ENCODE measurements around the gene DDX28. TPM values are rescaled to one million over a fixed set of nuclear protein-coding genes. Genes with fewer than 3 reads are reported as not detected.

DDX28 gene
- total and polyA plus RNA-seq, 10 of the 15 experiments (the other 5 are each of a cell fraction or from before 2014, with no cell fraction given), result 3.6 to 40.4 (median 20.0) TPM

DNA sequence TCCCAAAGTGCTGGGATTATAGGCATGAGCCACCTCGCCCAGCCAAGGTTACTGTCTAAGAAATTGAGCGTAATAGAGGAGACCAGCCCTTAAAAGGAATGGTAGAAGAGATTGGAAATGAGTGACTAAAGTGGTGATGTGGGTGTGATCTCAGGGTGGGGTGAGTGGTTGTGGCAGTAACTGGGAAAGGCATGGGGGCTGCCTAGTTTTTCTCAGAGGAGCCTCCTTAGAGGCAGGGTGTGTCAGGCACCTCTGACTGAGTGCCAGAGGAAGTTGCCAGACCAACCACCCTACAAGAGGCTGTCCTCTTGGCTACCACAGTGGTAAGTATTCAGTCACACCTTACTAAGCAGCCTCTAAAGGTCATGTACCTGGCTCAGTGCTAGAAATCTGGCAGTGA is 8.9 kb upstream of the DDX28 start:
- Histone ChIP-seq H3K9ac (ENCODE audit: control insufficient read depth, insufficient read depth, low read length) (no peak overlapping the region), H3K27ac (ENCODE audit: control insufficient read depth, insufficient read depth) (no peak overlapping the region), H3K9me3 (replicated peaks; ENCODE audit: control insufficient read depth, insufficient read depth, low read length) (no peaks in the 10 kb centered on the region), H4K20me1 (ENCODE audit: control insufficient read depth, insufficient read depth) (no peaks in the 10 kb centered on the region), H3K79me2 (ENCODE audit: control insufficient read depth, insufficient read depth, low read length) (no peaks in the 10 kb centered on the region), H3K4me2 (ENCODE audit: control insufficient read depth, insufficient read depth) (no peak overlapping the region), H3K36me3 (ENCODE audit: control insufficient read depth in 2 of 2, insufficient read depth in 2 of 2, low read length in 1 of 2) (no peaks in the 10 kb centered on the region; a peak in 2 of 4 replicates), H3K27me3 (replicated peaks in 1 of 2; ENCODE audit: control insufficient read depth in 2 of 2, insufficient read depth in 2 of 2, low read length in 1 of 2) (no peaks in the 10 kb centered on the region), H3K4me1 (ENCODE audit: control insufficient read depth, insufficient read depth, low read length) (no peaks in the 10 kb centered on the region), H3K4me3 (no peak overlapping the region), H2AFZ (ENCODE audit: control insufficient read depth, low read depth, low read length) (no peak overlapping the region)
- BruUV-seq (replicated peaks), result no TSS peak
- DNase-seq (ENCODE audit: low read depth, low spot score) (no peak), FAIRE-seq (no peak), ATAC-seq (no peak)
- TF ChIP-seq GATAD2B (conservative IDR thresholded peaks at IDR 0.05; ENCODE audit: low read depth) (no peak), NFYA (IDR thresholded peaks at IDR 0.05; ENCODE audit: borderline replicate concordance, low read depth, low read length) (no peak), PAX8 (IDR thresholded peaks at IDR 0.05) (no peak), MTA2 (IDR thresholded peaks at IDR 0.05; ENCODE audit: low read depth) (no peak), LARP7 (IDR thresholded peaks at IDR 0.05) (no peak), CREB1 (IDR thresholded peaks at IDR 0.05; ENCODE audit: low read depth) (no peak), BHLHE40 (IDR thresholded peaks at IDR 0.05; ENCODE audit: borderline replicate concordance in 1 of 2, low read depth in 2 of 2, low read length in 1 of 2) (no peak), ZNF207 (IDR thresholded peaks at IDR 0.05; ENCODE audit: borderline replicate concordance) (no peak), NR2C1 (IDR thresholded peaks at IDR 0.05) (no peak), CBX3 (IDR thresholded peaks at IDR 0.05; ENCODE audit: borderline replicate concordance, low read depth) (no peak), ZSCAN29 (IDR thresholded peaks at IDR 0.05) (no peak), ZNF24 (IDR thresholded peaks at IDR 0.05) (no peak), IRF4 (IDR thresholded peaks at IDR 0.05; ENCODE audit: low read depth, low read length) (no peak), ZZZ3 (IDR thresholded peaks at IDR 0.05; ENCODE audit: control insufficient read depth, insufficient read length, low read depth) (no peak), SIN3A (IDR thresholded peaks at IDR 0.05; ENCODE audit: low read depth, low read length) (no peak), ZNF622 (IDR thresholded peaks at IDR 0.05) (no peak), RAD51 (IDR thresholded peaks at IDR 0.05) (no peak)
- TF ChIP-seq, protein P1, sequence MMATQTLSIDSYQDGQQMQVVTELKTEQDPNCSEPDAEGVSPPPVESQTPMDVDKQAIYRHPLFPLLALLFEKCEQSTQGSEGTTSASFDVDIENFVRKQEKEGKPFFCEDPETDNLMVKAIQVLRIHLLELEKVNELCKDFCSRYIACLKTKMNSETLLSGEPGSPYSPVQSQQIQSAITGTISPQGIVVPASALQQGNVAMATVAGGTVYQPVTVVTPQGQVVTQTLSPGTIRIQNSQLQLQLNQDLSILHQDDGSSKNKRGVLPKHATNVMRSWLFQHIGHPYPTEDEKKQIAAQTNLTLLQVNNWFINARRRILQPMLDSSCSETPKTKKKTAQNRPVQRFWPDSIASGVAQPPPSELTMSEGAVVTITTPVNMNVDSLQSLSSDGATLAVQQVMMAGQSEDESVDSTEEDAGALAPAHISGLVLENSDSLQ (IDR thresholded peaks at IDR 0.05), result no peak
- TF ChIP-seq, protein P2, sequence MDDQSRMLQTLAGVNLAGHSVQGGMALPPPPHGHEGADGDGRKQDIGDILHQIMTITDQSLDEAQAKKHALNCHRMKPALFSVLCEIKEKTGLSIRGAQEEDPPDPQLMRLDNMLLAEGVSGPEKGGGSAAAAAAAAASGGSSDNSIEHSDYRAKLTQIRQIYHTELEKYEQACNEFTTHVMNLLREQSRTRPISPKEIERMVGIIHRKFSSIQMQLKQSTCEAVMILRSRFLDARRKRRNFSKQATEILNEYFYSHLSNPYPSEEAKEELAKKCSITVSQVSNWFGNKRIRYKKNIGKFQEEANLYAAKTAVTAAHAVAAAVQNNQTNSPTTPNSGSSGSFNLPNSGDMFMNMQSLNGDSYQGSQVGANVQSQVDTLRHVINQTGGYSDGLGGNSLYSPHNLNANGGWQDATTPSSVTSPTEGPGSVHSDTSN (IDR thresholded peaks at IDR 0.05; ENCODE audit: insufficient replicate concordance, low read depth, low read length), result no peak
- TF ChIP-seq, protein P3, sequence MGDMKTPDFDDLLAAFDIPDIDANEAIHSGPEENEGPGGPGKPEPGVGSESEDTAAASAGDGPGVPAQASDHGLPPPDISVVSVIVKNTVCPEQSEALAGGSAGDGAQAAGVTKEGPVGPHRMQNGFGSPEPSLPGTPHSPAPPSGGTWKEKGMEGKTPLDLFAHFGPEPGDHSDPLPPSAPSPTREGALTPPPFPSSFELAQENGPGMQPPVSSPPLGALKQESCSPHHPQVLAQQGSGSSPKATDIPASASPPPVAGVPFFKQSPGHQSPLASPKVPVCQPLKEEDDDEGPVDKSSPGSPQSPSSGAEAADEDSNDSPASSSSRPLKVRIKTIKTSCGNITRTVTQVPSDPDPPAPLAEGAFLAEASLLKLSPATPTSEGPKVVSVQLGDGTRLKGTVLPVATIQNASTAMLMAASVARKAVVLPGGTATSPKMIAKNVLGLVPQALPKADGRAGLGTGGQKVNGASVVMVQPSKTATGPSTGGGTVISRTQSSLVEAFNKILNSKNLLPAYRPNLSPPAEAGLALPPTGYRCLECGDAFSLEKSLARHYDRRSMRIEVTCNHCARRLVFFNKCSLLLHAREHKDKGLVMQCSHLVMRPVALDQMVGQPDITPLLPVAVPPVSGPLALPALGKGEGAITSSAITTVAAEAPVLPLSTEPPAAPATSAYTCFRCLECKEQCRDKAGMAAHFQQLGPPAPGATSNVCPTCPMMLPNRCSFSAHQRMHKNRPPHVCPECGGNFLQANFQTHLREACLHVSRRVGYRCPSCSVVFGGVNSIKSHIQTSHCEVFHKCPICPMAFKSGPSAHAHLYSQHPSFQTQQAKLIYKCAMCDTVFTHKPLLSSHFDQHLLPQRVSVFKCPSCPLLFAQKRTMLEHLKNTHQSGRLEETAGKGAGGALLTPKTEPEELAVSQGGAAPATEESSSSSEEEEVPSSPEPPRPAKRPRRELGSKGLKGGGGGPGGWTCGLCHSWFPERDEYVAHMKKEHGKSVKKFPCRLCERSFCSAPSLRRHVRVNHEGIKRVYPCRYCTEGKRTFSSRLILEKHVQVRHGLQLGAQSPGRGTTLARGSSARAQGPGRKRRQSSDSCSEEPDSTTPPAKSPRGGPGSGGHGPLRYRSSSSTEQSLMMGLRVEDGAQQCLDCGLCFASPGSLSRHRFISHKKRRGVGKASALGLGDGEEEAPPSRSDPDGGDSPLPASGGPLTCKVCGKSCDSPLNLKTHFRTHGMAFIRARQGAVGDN (IDR thresholded peaks at IDR 0.05), result no peak
- 96% methylated on average over 2 of the region's 2 CpGs for WGBS (ENCODE audit: insufficient coverage, insufficient replicate concordance, low lambda C conversion rate, missing lambda C conversion rate)
- POLR2A ChIA-PET, result interaction anchor here (1.4 kb wide), 1 partner anchor 10 kb away, joined by 5 read pairs; no protein-coding TSS in a partner anchor
- CTCF ChIA-PET, result interaction anchor here (1.0 kb wide), 1 partner anchor 149 kb away, joined by 3 read pairs; no protein-coding TSS in a partner anchor
- SMC1A ChIA-PET (ENCODE audit: uncharacterized antibody, unreplicated experiment), result no interaction called here
- in situ Hi-C loops (cut with MboI), result no loop called here
- intact Hi-C loops (cut with micrococcal nuclease; ENCODE audit: unreplicated experiment), result no loop called here
- RAD21 ChIA-PET (ENCODE audit: unreplicated experiment), result no interaction called here

Data from GM12878 (cell line).